Measurements from ENCODE around the gene HSPH1.

The HSPH1 gene

DNA sequence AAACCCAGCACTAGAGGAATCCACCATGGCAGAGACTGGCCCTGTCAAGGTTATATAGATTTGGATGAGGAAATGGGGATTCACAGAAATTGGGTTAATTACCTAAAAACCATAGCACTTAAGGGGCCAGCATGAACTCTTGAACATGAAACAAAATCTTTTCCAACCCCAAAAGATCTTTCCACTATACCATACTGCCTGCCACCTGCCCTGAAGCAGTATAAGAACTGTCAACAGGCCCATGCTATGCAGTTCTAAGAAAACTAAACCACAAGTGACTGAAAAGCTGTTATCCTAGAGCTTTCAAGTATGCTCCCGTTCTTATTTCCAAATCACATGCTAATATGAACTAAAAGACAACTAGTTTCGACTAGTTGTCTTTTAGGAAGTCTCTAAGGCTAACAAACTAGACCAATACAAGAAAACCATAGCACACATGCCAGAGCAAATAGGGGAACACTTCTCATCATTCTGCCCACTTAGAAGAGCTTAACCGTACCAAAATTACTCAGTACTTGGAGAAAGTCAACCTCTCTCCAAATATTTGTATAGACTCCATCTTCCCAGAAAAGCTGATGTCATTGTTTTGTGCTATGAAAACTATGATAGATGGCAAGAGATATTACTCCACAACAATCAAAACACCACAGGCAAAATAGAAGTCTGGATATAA, 27.5 kb downstream of the HSPH1 start:
- in situ Hi-C loops (cut with HindIII; ENCODE audit: low sequenced_read_pairs): loop anchor here (10.0 kb wide), 1 partner anchor 989 kb away; no protein-coding TSS in a partner anchor

DNA sequence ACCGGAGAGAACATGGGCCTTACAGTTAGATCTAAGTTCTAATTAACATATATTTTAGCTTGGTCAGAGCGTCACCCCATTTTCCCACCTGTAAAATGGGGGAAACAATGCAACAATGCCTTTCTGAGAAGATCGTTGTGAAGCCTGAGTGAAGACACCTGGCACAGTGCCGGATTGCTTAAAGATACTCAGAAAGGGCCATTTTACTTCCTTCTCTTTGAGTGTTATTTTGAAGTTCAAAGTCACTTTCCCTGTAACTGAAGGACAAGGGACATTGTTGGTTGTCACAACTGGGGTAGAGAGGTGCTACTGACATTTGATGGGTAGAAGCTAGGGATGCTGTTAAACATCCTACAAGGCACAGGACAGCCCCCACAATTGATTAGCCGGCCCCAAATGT, 28.1 kb downstream of the HSPH1 start:
- in situ Hi-C loops (cut with HindIII; ENCODE audit: low sequenced_read_pairs): loop anchor here (10.0 kb wide), 1 partner anchor 989 kb away; no protein-coding TSS in a partner anchor

DNA sequence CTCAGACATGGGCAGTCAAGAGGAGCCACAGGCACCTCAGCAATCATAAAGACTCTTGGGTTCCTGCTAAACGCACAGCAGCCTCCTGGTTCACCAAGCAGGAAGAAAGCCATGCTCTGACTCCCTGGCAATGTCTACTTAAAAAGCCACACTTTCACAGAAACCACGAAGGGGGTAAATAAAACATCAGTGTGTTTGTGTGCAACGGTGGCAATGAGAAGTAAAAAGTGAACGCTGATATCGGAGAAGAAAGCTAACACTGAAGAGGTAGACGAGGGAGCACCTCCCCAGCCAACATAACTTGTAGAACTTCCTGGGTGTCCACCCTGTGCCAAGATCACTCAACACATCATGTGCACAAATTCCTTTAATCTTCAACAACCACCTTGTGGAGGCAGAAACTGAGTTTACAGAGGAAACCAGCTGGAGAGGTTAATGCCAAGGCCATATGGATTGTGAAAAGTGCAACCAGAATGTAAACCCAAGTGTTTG, 30.2 kb downstream of the HSPH1 start:
- in situ Hi-C loops (cut with HindIII; ENCODE audit: low sequenced_read_pairs): loop anchor here (10.0 kb wide), 1 partner anchor 987 kb away; no protein-coding TSS in a partner anchor

DNA sequence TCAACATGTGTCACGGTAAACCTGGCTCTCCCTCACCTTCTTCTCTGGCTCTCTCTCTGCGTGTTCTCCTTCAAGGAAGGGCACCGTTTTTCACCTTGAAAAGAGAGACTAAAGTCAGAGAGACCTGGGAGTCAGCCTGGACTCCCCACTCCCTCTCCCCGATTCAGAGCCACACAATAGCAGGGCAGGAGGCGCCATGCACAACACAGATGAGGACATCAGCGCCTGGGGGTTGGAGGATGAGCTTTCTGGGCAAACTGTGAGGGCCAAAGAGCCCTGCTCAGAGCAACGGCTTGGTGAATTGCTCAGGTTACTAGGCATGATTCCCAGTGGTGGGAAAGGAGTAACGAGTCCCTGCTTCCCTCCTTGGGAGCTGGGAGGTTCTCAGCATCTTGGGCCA, 32.3 kb downstream of the HSPH1 start:
- in situ Hi-C loops (cut with HindIII; ENCODE audit: low sequenced_read_pairs): no loop called here

DNA sequence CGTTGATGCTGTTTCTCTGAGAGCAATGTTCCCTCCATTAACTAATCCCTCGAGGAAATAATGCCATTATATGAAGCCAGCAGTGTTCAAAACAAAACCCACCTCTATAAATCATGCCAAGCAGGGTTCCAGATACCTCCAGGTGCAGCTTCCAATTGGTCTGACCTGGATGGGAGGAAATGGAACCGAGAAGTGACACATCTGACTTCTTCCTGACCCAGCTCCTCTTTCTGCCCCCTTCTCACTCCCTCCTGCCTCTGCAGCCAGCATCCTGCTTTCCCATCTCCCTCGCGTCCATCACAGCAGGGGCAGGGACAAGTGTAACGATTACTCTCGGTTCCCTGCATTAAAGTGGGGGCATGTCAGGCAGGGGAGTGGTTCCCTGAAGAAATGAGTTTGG, 37.5 kb downstream of the HSPH1 start:
- in situ Hi-C loops (cut with HindIII; ENCODE audit: low sequenced_read_pairs): no loop called here

DNA sequence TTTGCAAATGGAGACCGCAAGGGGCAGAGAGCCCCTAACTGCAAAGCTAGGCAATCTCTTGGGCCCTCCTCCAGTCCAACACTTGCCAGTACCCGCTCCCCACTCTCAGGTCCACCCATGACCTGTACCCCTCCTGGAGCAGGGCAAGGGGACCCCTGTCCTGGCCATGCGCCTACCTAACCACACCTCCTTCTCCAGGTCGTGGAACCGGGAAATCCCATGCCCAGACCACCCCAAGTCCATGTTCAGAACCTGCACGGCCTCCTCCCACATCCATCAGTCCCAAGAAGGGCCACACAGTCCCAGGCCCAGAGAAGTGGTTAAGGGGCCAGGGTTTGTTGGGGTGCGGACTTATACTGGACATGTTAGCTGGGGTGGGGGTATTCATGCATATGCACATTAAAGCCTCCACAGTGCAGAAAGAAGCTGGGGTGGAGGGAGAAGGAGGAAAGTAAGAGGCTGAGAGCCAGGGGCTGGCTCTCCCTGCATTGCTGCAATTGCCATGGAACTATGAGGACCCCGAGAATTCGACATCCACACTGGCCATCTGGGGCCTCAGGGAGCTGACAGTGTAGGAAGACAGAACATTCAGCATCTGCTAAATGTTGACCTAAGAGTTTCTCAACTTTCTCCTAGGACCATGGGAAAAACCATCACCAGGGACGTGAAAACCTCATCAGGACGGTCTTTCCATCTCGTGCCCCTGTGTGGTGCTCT, 39.0 kb downstream of the HSPH1 start:
- in situ Hi-C loops (cut with HindIII; ENCODE audit: low sequenced_read_pairs): no loop called here

DNA sequence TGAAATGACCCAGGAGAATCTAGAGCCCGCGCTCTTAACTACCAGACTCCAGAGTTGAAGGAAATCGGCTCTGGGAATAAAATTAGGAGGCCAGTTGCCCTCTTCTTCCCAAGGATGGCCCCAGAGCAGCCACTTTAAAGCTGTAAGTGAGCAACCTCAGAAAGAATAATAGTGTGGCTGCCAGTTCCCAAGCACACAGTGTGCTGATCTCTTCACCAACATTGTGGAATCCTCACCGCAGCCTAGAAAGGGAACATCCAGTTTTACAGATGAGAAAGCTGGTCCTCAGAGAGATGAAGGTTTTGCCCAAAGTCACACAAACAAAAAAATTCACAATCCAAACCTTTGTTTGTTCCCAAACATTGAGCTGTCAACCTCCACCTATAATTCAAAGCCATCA, 39.6 kb downstream of the HSPH1 start:
- in situ Hi-C loops (cut with HindIII; ENCODE audit: low sequenced_read_pairs): no loop called here

DNA sequence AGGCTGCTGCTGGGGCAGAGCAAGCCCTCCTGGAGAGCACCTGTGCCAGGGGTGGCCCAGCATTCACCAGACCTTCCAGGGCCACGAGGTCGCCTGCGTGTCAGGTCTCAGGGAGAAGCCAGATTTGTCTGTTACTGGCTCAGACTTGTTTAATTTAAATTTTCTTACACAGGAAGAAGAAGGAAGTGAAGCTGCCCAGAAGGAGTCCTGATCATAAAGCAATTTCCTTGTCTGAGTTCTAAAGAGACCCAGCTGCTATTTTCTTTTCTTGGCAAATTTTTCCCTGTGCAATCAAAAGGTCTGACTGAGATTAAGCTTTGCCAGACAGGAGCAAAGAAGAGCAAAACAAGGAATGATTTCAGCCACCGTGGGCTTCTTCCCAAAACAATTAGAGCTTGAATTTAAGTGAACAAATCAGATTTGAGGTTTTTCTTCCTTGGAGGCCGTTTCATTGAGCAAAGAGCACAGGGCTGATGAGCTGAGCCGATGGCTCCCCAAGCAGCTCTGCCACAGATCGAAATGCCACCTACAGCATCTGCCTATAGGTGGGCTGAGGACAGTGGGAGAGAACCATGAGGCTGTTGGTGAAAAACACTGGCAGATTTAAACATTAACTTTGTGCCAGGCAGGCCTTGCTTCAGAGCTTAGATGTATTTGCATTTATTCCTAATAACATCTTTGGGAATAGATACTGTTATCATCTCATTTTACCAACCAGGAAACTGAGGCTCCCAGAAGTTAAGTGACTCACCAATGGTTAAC, 40.1 kb downstream of the HSPH1 start:
- in situ Hi-C loops (cut with HindIII; ENCODE audit: low sequenced_read_pairs): no loop called here

DNA sequence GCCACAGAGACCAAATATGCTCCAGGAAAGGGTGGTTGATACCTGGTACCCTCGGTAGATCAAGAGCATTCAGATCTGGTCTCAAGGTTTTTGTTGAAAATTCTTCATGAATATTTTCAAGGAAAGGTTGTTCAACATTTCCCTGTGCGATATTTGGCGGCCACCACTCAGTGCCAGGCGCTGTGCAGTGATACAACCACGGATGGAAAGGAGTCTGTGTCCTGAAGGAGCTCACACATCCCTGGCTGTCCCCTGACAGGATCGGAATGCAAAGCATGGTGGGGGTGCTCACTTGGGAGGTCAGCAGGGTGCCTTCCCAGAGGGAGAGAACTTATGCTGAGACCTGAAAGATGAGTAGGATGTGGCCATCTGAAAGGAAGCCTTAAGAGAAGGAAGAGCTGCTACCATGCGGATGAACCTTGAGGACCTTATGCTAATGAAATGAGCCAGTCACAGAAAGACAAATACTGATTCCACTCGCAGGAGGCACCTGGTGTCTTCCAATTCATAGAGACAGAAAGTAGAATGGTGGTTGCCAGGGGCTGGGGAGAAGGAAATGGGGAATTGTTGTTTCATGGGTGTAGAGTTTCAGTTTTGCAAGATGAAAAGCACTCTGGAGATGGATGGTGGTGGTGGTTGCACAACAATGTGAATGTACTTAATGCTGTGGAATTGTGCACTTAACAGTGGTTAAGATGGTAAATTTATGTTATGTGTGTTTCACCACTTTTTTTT, 41.6 kb downstream of the HSPH1 start:
- in situ Hi-C loops (cut with HindIII; ENCODE audit: low sequenced_read_pairs): no loop called here

DNA sequence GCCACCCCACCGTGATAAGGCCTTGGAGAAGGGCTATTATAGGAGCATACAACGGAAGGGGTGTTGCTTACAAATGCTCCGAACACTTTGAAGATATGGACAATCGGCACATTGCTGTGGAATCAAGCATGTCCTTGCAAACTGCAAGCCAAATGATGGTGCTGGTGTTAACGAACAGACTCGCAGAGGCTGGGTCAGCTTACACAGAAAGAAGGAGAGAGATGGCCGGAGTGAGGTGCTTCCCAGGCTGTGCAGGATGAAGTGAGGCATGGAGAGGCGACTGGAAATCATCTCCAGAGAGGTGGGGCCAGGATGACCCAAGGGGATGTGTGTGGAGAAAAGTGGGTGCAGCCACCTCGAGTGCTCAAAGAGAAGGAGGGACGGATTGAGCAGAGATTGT, 42.2 kb downstream of the HSPH1 start:
- in situ Hi-C loops (cut with HindIII; ENCODE audit: low sequenced_read_pairs): no loop called here

DNA sequence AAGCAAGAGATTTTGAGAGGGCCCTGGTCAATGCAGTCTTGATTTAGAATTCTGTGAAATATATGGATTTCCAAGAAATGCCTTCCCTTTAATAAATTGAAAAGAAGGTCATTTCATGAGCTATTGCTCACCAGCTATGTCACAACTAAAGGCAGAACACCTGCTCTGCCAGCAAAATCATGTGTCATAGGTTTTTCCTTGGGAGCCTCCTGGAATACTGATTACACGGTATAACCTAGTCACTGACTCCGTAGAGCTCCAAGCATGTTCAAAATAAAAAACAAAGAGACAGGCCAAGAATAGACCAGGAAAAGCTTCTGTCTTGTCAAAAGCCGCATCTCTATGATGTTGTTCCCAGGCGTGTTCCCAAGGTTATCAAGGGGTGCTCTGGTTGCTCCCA, 45.5 kb downstream of the HSPH1 start:
- in situ Hi-C loops (cut with HindIII; ENCODE audit: low sequenced_read_pairs): no loop called here

DNA sequence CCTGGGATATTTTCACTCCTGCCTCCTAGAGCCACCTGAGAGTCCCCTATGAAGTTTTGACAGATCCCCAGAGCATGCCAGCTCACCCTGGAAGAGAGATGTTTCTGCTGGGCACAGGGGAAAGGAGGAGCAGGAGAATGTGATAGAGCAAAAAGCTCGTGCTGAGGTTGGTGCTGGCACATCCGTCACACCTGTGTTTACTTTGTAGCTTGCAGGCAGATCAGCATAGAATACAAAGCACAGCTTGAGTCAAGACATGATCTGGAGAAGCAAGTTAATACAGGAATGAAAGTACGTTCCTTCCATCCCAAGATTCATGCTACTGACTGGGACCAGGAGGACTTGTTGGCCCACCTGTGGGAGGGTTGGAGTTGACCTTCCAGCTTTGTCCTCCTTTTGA, 46.1 kb downstream of the HSPH1 start:
- in situ Hi-C loops (cut with HindIII; ENCODE audit: low sequenced_read_pairs): no loop called here

DNA sequence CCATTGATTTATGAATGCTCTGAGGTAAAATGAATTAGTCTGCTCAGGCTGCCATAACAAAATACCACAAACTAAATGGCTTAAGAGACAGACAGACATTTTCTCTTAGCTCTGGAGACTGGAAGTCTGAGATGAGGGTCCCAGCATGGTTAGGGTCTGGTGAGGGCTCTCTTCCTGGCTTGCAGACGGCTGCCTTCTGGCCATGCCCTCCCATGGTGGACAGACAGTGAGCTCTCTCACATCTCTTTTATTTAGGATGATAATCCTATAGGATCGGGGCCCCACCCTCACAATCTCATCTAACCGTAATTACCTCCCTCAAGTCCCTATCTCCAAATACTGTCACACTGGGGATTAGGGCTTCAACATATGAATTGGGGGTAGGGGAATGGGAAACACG, 47.1 kb downstream of the HSPH1 start:
- in situ Hi-C loops (cut with HindIII; ENCODE audit: low sequenced_read_pairs): loop anchor here (5.0 kb wide), 1 partner anchor 88 kb away; no protein-coding TSS in a partner anchor

DNA sequence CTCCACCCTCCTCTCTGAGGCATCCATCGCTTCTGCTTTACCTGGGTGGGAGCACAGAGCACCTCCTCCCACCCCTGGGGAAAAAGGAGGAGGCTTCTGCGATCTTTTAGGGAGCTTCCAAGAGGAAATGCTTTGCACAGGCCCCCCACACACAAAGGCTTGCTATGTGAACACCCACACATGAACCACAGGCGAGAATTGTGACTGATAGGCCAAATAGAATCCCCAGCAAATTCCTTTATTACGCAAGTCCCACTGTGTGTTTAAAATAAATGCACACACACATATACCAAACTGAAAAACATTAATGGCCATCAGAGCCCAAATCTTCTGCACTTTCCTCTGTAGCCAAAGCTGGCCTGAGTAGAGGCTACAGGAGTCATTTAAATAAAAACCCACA, 50.6 kb downstream of the HSPH1 start:
- in situ Hi-C loops (cut with HindIII; ENCODE audit: low sequenced_read_pairs): loop anchor here (5.0 kb wide), 1 partner anchor 91 kb away; no protein-coding TSS in a partner anchor

DNA sequence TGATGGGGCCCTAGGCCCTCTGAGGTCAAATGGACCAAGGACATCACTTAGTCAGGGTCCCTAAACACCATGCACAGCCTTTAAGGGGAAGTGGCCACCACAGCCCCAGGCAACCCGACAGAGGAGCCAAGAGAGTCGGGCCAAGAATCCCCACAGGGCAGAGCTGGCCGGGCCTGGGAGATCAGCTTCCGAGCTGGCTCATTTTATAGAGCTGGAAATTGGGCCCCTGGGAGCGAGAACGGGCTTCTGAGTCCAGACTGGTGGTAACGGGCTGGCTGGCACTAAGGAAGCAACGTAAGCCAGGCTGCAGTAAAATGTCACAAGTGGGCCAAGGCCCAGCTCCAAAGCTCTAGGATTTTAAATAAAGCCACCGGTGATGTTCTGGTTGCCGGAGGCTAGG, 51.1 kb downstream of the HSPH1 start:
- in situ Hi-C loops (cut with HindIII; ENCODE audit: low sequenced_read_pairs): loop anchor here (5.0 kb wide), 1 partner anchor 92 kb away; no protein-coding TSS in a partner anchor

DNA sequence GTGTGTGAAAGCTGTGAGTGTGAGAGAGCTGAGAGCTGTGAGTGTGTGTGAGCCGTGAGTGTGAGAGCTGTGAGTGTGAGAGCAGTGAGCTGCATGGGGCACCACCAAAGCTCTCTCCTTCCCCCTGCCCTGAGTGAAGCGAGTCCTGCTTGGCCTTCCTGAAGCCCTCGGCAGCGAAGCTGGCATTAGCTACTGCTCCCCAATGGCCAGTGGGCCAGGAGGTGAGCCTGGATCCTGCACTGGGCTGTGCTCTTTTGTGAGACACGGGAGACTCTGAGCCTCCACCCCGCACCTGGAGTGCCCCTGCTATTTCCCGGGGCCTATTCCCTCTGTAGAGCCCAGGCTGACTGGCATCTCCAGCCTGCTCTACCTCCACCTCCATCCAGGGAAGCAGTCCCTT, 51.5 kb downstream of the HSPH1 start:
- in situ Hi-C loops (cut with HindIII; ENCODE audit: low sequenced_read_pairs): loop anchor here (5.0 kb wide), 1 partner anchor 92 kb away; no protein-coding TSS in a partner anchor

DNA sequence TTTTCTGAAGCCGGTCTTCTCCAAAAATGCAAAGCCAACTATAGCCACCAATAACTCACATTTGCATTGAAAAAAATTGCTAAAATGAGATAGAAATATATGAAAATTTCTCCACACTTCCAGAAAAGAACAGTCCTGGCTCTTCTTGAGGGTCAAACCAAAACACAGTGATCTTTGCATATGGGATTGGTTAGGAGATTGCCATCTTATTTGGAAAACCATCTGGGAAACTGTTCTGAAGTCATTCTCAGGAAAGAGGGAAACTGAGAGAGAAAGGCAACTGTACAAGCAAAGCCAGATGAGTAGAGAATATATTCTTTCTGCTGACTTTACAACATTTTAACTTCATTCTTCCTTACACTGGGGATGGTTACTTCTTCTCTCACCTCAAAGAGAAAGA, 54.6 kb downstream of the HSPH1 start:
- in situ Hi-C loops (cut with HindIII; ENCODE audit: low sequenced_read_pairs): no loop called here

DNA sequence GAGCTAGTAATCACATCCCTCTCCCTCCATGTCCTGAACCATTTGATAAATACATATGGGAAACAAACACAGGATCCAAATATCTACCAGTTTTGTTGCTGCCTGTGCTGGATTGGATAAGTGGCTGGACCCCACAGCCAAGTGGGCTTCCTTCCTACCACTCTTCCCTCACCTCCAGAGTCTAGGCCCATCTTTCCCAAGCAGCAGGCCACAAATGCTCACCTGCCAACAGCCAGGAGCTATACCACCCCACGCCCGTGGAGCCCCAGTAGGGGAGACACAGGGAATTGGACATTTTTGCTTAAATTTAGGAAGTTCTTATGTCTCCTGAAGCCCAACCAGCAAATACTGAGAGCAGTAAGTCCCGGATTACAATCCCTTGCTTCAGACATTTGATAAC, 55.8 kb downstream of the HSPH1 start:
- in situ Hi-C loops (cut with HindIII; ENCODE audit: low sequenced_read_pairs): no loop called here

DNA sequence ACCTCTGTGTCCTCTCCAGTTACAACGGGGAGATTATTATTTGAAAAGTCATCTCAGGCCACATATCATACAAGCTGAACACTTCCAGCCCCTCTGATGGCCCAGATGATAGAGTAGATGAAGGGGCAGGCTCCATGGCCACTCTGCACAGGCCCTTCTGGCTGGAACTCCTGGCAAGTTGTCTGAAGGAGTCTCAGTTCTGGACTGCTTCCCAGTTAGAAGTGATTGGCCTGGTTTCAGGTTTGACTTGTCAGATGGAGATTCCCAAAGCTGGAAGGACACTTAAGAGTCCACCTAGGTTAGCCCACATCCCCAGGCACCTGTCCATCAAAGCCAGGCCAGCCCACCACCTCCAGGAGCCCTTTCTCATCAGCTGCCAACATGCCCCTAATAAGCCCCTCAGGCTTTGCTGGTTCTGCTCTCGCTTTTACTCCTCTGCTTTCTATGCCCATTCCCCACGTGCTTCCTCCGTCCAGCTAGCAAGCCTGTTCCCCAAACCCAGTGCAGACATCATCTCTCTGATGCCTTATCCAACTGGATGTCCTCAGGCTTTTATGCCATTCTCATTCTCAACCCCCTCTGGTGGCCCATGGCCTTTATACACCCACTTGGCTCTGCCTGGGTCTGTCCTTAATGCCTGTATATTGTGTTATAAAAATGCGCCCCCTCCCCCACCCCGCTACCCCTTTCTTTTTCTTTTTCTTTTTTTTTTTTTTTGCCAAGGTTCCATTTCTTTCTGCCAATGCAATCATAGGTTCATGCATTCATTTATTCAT, 56.5 kb downstream of the HSPH1 start:
- in situ Hi-C loops (cut with HindIII; ENCODE audit: low sequenced_read_pairs): no loop called here

DNA sequence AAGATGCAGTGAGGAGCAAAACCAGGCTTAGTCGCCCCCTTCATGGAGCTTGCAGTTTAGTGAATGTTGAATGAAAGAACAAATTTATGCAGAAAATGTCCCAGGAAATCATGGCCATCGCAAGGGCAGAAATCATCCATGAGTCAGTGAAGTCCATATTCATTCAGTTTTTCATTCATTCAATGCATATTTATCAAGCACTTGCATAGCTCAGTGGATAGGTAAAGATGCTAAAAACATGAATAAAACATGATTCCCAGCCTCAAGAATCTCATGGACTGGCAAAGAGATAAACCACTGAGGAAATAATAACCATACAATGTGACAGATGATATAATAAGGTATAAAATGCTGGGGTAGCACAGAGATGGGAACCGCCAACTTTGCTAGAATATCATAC, 58.8 kb downstream of the HSPH1 start:
- in situ Hi-C loops (cut with HindIII; ENCODE audit: low sequenced_read_pairs): no loop called here
